ENCODE results near the gene ZNF438.

GRCh38 chr10:31014161-31014875 is 17.3 kb downstream of the ZNF438 start:
- TF ChIP-seq POLR2A (IDR thresholded peaks at IDR 0.05) (no peak), CTCF (IDR thresholded peaks at IDR 0.05) (no peak)
